Lower lobe of right lung (tissue), 2 donors: ENCODE results near the gene CR1. TPM values are rescaled to one million over a fixed set of nuclear protein-coding genes. Genes with fewer than 3 reads are reported as not detected.

Experiments used
- ATAC-seq, 2 donors: fragments of 200-7000 bp; cut with Tn5 transposase; one replicate each; pipeline ENCODE4 v1.9.1; 2020 to 2022; ENCODE audit warnings: mild to moderate bottlenecking in 2 of 2, moderate library complexity in 2 of 2
- DNase-seq: peaks from one replicate; pipeline ENCODE4 v3.0.0-alpha.2; 2020
- H3K27ac ChIP-seq: fragments of 200-600 bp; one replicate; pipeline ENCODE4 v1.8.0; 2022
- H3K27me3 ChIP-seq: fragments of 200-600 bp; one replicate; pipeline ENCODE4 v1.8.0; 2022; ENCODE audit warnings: low read depth
- H3K36me3 ChIP-seq: fragments of 200-600 bp; one replicate; pipeline ENCODE4 v1.8.0; 2022; ENCODE audit warnings: mild to moderate bottlenecking
- H3K4me1 ChIP-seq: fragments of 200-600 bp; one replicate; pipeline ENCODE4 v1.8.0; 2022
- H3K4me3 ChIP-seq: fragments of 200-600 bp; one replicate; pipeline ENCODE4 v1.8.0; 2022; ENCODE audit warnings: mild to moderate bottlenecking
- H3K9me3 ChIP-seq: fragments of 200-600 bp; one replicate; pipeline ENCODE4 v1.8.0; 2022
- CTCF ChIP-seq: fragments of 200-600 bp; IDR thresholded peaks from one replicate; pipeline ENCODE4 v1.8.0; 2022; ENCODE audit warnings: antibody characterized with exemption, mild to moderate bottlenecking
- intact Hi-C: fragments of 100-400 bp; cut with DNase I; formaldehyde crosslinking; loops from one replicate; pipeline ENCODE4 v1.11.0; 2022
- long read RNA-seq: library from polyadenylated mRNA; unstranded; transcript quantifications from one replicate; pipeline ENCODE4 v2.0.0, GENCODE V29; 2021
- total RNA-seq: library from RNA; stranded (reverse); fragmentation: NEBNext Ultra II Directional; extraction: Animal tissue kit (Norgen Biotek cat#: 25700); gene quantifications from one replicate; pipeline ENCODE4 v1.2.1, GENCODE V29; 2021
- donor health status: DM: no; HTN: yes; CAD: no; lungs with severe emphysema.

Gene CR1
- total RNA-seq = 21.5 TPM
- long read RNA-seq, partial matches to known transcripts = 5 of 7 reads
- long read RNA-seq, other reads (novel, unspliced or antisense) = 2 of 7 reads

GRCh38 chr1:207495801-207496792 lies at the start of gene CR1:
CR1 (plus strand) TSS chr1:207496157; CDS start chr1:207496268, 111 bp downstream.
- peak within 1 kb of the TSS; percentile 54 for H3K4me3 ChIP-seq
- no peak for TF ChIP-seq CTCF
- peaks cover 45% of the 10 kb centered on the region for H3K27me3 ChIP-seq
- no peaks in the 10 kb centered on the region for H3K36me3 ChIP-seq
- DNase-seq (peak; percentile 72), ATAC-seq (peak; percentile 79 to 82)
- peak within 1 kb of the TSS; percentile 63 for H3K27ac ChIP-seq
- intact Hi-C loops = no loop called here
- no peaks in the 10 kb centered on the region for H3K9me3 ChIP-seq
- H3K4me1 ChIP-seq = no peaks in the 10 kb centered on the region

DNA sequence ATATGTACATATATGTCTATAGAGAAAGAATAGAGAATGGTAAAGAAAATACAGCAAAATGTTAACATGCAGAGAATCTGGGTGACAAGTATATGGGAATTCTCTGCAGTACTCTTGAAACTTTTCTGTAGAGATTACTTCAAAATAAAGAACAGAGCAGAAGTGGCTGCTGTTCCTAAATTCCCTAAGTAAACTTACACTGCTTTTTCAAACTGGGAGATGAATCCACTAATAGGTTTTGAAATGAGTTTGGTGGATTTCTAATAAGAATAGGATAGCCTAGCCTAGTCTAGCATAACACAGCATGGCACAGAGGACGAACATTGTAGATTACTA lies 42.3 kb upstream of the CR1 start:
- Histone ChIP-seq H3K27me3 (peaks cover 40% of the 10 kb centered on the region), H3K4me1 (peaks cover 12% of the 10 kb centered on the region), H3K36me3 (no peaks in the 10 kb centered on the region), H3K27ac (no peak overlapping the region), H3K9me3 (no peaks in the 10 kb centered on the region), H3K4me3 (peak overlapping the region; percentile 53)
- no peak for TF ChIP-seq CTCF
- DNase-seq (no peak), ATAC-seq (no peak)
- intact Hi-C loops = no loop called here

GRCh38 chr1:207454046-207454964 lies 41.7 kb upstream of the CR1 start, which contains the start of gene CR2:
CR2 (plus strand) TSS chr1:207454328; CDS start chr1:207454419, 91 bp downstream.
- DNase-seq (peak; percentile 65), ATAC-seq (peak; percentile 95 to 97)
- peak; percentile 22 for TF ChIP-seq CTCF
- Histone ChIP-seq H3K36me3 (no peaks in the 10 kb centered on the region), H3K4me3 (peak within 1 kb of the TSS; percentile 53), H3K27me3 (peaks cover 40% of the 10 kb centered on the region), H3K9me3 (no peaks in the 10 kb centered on the region), H3K27ac (no peak within 1 kb of the TSS), H3K4me1 (peaks cover 12% of the 10 kb centered on the region)
- intact Hi-C loops = no loop called here

- peaks cover 12% of the 10 kb centered on the region for H3K4me1 ChIP-seq
- H3K9me3 ChIP-seq = no peaks in the 10 kb centered on the region
- H3K27ac ChIP-seq = no peak overlapping the region
- H3K4me3 ChIP-seq = peak overlapping the region; percentile 53
- peaks cover 40% of the 10 kb centered on the region for H3K27me3 ChIP-seq
- no peak for TF ChIP-seq CTCF
- ATAC-seq (no peak), DNase-seq (no peak)
- no peaks in the 10 kb centered on the region for H3K36me3 ChIP-seq
- intact Hi-C loops = no loop called here
Observed at GRCh38 chr1:207455183-207455754, 40.7 kb upstream of the CR1 start.

DNA sequence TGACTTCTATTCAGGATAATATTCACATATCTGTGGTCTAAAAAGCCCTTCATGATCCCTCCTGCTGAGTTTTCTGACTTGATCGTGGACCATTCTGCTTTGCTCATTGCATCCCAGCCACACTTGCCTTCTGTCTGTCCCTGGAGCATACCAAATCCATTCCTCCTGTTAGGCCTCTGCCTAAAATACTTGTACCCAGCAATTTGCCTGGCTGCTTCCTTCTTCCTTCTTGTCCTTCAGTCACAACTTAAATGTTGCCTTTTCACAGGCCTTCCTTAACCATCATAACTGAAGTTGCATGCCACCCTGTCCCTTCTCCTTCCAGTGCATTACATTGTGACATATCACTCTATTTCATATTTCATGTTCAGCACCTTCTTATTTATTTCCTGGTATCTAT lies 37.5 kb upstream of the CR1 start:
- H3K27ac ChIP-seq = no peak overlapping the region
- no peak overlapping the region for H3K4me3 ChIP-seq
- H3K4me1 ChIP-seq = peaks cover 12% of the 10 kb centered on the region
- intact Hi-C loops = no loop called here
- TF ChIP-seq CTCF = no peak
- no peak for DNase-seq
- ATAC-seq = no peak
- no peaks in the 10 kb centered on the region for H3K36me3 ChIP-seq
- H3K27me3 ChIP-seq = peaks cover 25% of the 10 kb centered on the region
- no peaks in the 10 kb centered on the region for H3K9me3 ChIP-seq
